H1 (cell line): Measurements from ENCODE around the gene PCDH9. TPM values are rescaled to one million over a fixed set of nuclear protein-coding genes. Genes with fewer than 3 reads are reported as not detected.

Experiments used
- CTCF ChIA-PET: fragments of 300-600 bp; sonication (Branson Sonifier 250); formaldehyde crosslinking; loops from one replicate; lab custom pipeline; 2021; ENCODE audit not compliant: partially characterized antibody; lab: Charles Lee
- POLR2A ChIA-PET: fragments of 300-600 bp; sonication (Branson Sonifier 250); formaldehyde crosslinking; loops from one replicate; lab custom pipeline; 2021; ENCODE audit warnings: inconsistent platforms; ENCODE audit not compliant: partially characterized antibody; lab: Charles Lee
- DNase-seq, 2 experiments: peaks; one replicate each; pipeline versions ENCODE4 v3.0.0 to v3.0.0-alpha.2; 2010 to 2022; ENCODE audit warnings: low spot score in 2 of 2, low read depth in 1 of 2, mixed read lengths in 1 of 2
- FAIRE-seq: peaks from 2 replicates; lab custom pipeline; 2011; peaks lifted over from hg19 to GRCh38; lab: Jason Lieb, UNC
- H2AFZ ChIP-seq: 2 replicates; pipeline ENCODE4 v1.8.1; 2012; ENCODE audit warnings: low read length, inconsistent platforms
- H2AK5ac ChIP-seq: 2 replicates; pipeline ENCODE4 v1.6.1; 2013; ENCODE audit warnings: low read depth, low read length
- H2BK120ac ChIP-seq: replicated peaks from 2 replicates; pipeline ENCODE3; 2013; ENCODE audit warnings: low read depth, low read length, inconsistent platforms
- H2BK12ac ChIP-seq: 2 replicates; pipeline ENCODE4 v1.6.1; 2013; ENCODE audit warnings: low read depth, low read length
- H2BK15ac ChIP-seq: 2 replicates; pipeline ENCODE4 v1.6.1; 2013; ENCODE audit warnings: low read length
- H2BK20ac ChIP-seq: 2 replicates; pipeline ENCODE4 v1.6.1; 2013; ENCODE audit warnings: low read length
- H2BK5ac ChIP-seq: 2 replicates; pipeline ENCODE4 v1.6.1; 2013; ENCODE audit warnings: low read depth, low read length
- H3K14ac ChIP-seq: 2 replicates; pipeline ENCODE4 v1.6.1; 2013; ENCODE audit warnings: inconsistent platforms; ENCODE audit not compliant: insufficient read length
- H3K18ac ChIP-seq: 2 replicates; pipeline ENCODE4 v1.6.1; 2013; ENCODE audit warnings: low read length; ENCODE audit errors: extremely low read depth
- H3K23ac ChIP-seq: 2 replicates; pipeline ENCODE4 v1.6.1; 2013; ENCODE audit warnings: inconsistent platforms; ENCODE audit not compliant: insufficient read length
- H3K23me2 ChIP-seq: 2 replicates; pipeline ENCODE4 v1.6.1; 2013; ENCODE audit warnings: low read depth, low read length
- H3K27ac ChIP-seq: 2 replicates; pipeline ENCODE4 v1.6.1; 2011; ENCODE audit warnings: low read depth, low read length, inconsistent platforms
- H3K27me3 ChIP-seq, 4 experiments: replicated peaks in 1 of 4; 1 replicate in 1 of 4; 2 replicates in 3 of 4; pipeline versions ENCODE4 v1.6.1 to v1.8.1; 2011 to 2013; ENCODE audit warnings: low read length in 3 of 4, mild to moderate bottlenecking in 3 of 4, inconsistent platforms in 2 of 4, mixed read lengths in 2 of 4, moderate library complexity in 1 of 4; ENCODE audit not compliant: control insufficient read depth in 3 of 4, insufficient read depth in 3 of 4; ENCODE audit errors: extremely low read depth in 1 of 4
- H3K36me3 ChIP-seq, 4 experiments: 2 replicates each; pipeline versions ENCODE4 v1.6.1 to v1.8.1; 2011 to 2013; ENCODE audit warnings: mild to moderate bottlenecking in 4 of 4, low read length in 3 of 4, moderate library complexity in 2 of 4, control low read depth in 1 of 4, inconsistent platforms in 1 of 4; ENCODE audit not compliant: insufficient read depth in 4 of 4, control insufficient read depth in 2 of 4
- H3K4ac ChIP-seq: replicated peaks from 2 replicates; pipeline ENCODE3; 2013; ENCODE audit warnings: low read length, low read depth, mixed read lengths, inconsistent platforms; ENCODE audit not compliant: insufficient read length
- H3K4me1 ChIP-seq, 4 experiments: replicated peaks in 1 of 4; 1 replicate in 1 of 4; 2 replicates in 3 of 4; pipeline versions ENCODE4 v1.6.1 to v1.8.1; 2011 to 2013; ENCODE audit warnings: low read length in 3 of 4, inconsistent platforms in 2 of 4, mixed read lengths in 1 of 4; ENCODE audit not compliant: insufficient read depth in 4 of 4, control insufficient read depth in 3 of 4
- H3K4me2 ChIP-seq, 2 experiments: 2 replicates each; pipeline versions ENCODE4 v1.6.1 to v1.8.1; 2011 to 2013; ENCODE audit warnings: low read depth in 2 of 2, low read length in 2 of 2, control low read depth in 1 of 2, inconsistent platforms in 1 of 2, mild to moderate bottlenecking in 1 of 2; ENCODE audit not compliant: insufficient read depth in 1 of 2
- H3K4me3 ChIP-seq, 4 experiments: fragments of 200-600, 300-600 bp in 1 of 4; sonication (generic), shearing (Covaris generic), sonication (Bioruptor Twin) in 1 of 4; 2 replicates each; pipeline versions ENCODE4 v1.5.1 to v1.8.1; 2011 to 2016; ENCODE audit warnings: low read length in 4 of 4, low read depth in 3 of 4, control low read depth in 2 of 4, inconsistent platforms in 2 of 4, mild to moderate bottlenecking in 2 of 4, mixed read lengths in 1 of 4, moderate library complexity in 1 of 4; ENCODE audit not compliant: insufficient read depth in 2 of 4; ENCODE audit errors: extremely low read depth in 1 of 4
- H3K56ac ChIP-seq: replicated peaks from 2 replicates; pipeline ENCODE3; 2013; ENCODE audit warnings: low read depth, mild to moderate bottlenecking, mixed read lengths, low read length, inconsistent platforms; ENCODE audit not compliant: insufficient read length
- H3K79me1 ChIP-seq: 2 replicates; pipeline ENCODE4 v1.6.1; 2013; ENCODE audit warnings: low read depth, low read length, control low read depth
- H3K79me2 ChIP-seq, 2 experiments: 2 replicates each; pipeline versions ENCODE4 v1.6.1 to v1.8.1; 2012 to 2013; ENCODE audit warnings: low read length in 2 of 2, mild to moderate bottlenecking in 2 of 2, inconsistent platforms in 1 of 2; ENCODE audit not compliant: insufficient read depth in 2 of 2, control insufficient read depth in 1 of 2
- H3K9ac ChIP-seq, 4 experiments: replicated peaks in 1 of 4; 1 replicate in 1 of 4; 2 replicates in 3 of 4; pipeline versions ENCODE4 v1.6.1 to v1.8.1; 2011 to 2013; ENCODE audit warnings: low read depth in 3 of 4, low read length in 3 of 4, control low read depth in 2 of 4, mild to moderate bottlenecking in 2 of 4, moderate library complexity in 2 of 4, inconsistent platforms in 1 of 4; ENCODE audit errors: extremely low read depth in 1 of 4
- H3K9me3 ChIP-seq, 2 experiments: 2 replicates each; pipeline versions ENCODE4 v1.6.1 to v1.8.1; 2012 to 2013; ENCODE audit warnings: mild to moderate bottlenecking in 2 of 2, moderate library complexity in 2 of 2, control low read depth in 1 of 2, inconsistent platforms in 1 of 2, low read depth in 1 of 2, low read length in 1 of 2, mixed read lengths in 1 of 2; ENCODE audit not compliant: insufficient read depth in 2 of 2
- H4K20me1 ChIP-seq, 2 experiments: replicated peaks in 1 of 2; 2 replicates each; pipeline versions ENCODE3 to v1.8.1; 2011 to 2013; ENCODE audit warnings: inconsistent platforms in 2 of 2, low read length in 2 of 2, mild to moderate bottlenecking in 1 of 2; ENCODE audit not compliant: insufficient read depth in 2 of 2, control insufficient read depth in 1 of 2
- H4K5ac ChIP-seq: 2 replicates; pipeline ENCODE4 v1.6.1; 2013; ENCODE audit warnings: low read length, low read depth, mixed read lengths, inconsistent platforms; ENCODE audit not compliant: insufficient read length
- H4K8ac ChIP-seq: 2 replicates; pipeline ENCODE4 v1.8.0; 2013; ENCODE audit warnings: mild to moderate bottlenecking, moderate library complexity, low read length, inconsistent platforms; ENCODE audit not compliant: insufficient read depth; ENCODE audit errors: extremely low read depth
- H4K91ac ChIP-seq: replicated peaks from 2 replicates; pipeline ENCODE3; 2013; ENCODE audit warnings: low read length, mixed read lengths, inconsistent platforms; ENCODE audit not compliant: insufficient read length
- CHD2 ChIP-seq: IDR thresholded peaks from 2 replicates; pipeline ENCODE4 v1.6.1; 2012; ENCODE audit warnings: low read length, improper control_type of control experiment
- SP4 ChIP-seq: IDR thresholded peaks from 2 replicates; pipeline ENCODE4 v1.6.1; 2012; ENCODE audit warnings: low read length, inconsistent platforms
- WGBS, 2 experiments: shearing (Covaris generic) in 1 of 2; methylation state at CpG; one replicate each; pipeline versions ENCODE4 v1.1.6 to v1.1.7; 2013 to 2015; ENCODE audit warnings: low lambda C conversion rate in 2 of 2, mixed read lengths in 2 of 2, inconsistent platforms in 1 of 2, low coverage in 1 of 2, missing lambda C conversion rate in 1 of 2; ENCODE audit not compliant: insufficient replicate concordance in 2 of 2, insufficient coverage in 1 of 2, insufficient read length in 1 of 2; ENCODE audit errors: extremely low coverage in 1 of 2, missing lambda C conversion rate in 1 of 2; 5-methylcytosine and 5-hydroxymethylcytosine counted together
- polyA plus RNA-seq, 7 experiments: library from polyadenylated mRNA; depleted of rRNA in 3 of 7; stranded (reverse) in 5 of 7; unstranded in 2 of 7; fragments of >200 nt in 5 of 7; fragments of 200-250 nt in 2 of 7; gene quantifications; 1 replicate in 5 of 7; 2 replicates in 1 of 7; 4 replicates in 1 of 7; pipeline versions ENCODE4 v1.2.1 to v1.2.3, GENCODE V29; 2011 to 2013; ENCODE audit warnings: missing spikeins in 2 of 7, mixed read lengths in 2 of 7
- total RNA-seq: library from RNA; stranded (reverse); fragmentation: NEBNext Ultra II Directional; extraction: Animal tissue kit (Norgen Biotek cat#: 25700); gene quantifications from 2 replicates; pipeline ENCODE4 v1.2.1, GENCODE V29; 2021

PCDH9 gene
- total and polyA plus RNA-seq, 2 of the 8 experiments (the other 6 are each of a cell fraction or from before 2014, with no cell fraction given): 0.12 to 0.60 TPM

GRCh38 chr13:66962953-66963352 lies 267.2 kb downstream of the PCDH9 start:
- FAIRE-seq (no peak), DNase-seq (no peak)
- Histone ChIP-seq H3K4me2 (no peak overlapping the region), H2BK20ac (no peak overlapping the region), H3K56ac (no peak overlapping the region), H3K9me3 (peaks cover 0 to 2% of the 10 kb centered on the region in 2 experiments; a peak in 2 of 4 replicates), H3K18ac (no peak overlapping the region), H3K79me2 (no peaks in the 10 kb centered on the region), H2BK12ac (no peak overlapping the region), H2AK5ac (no peak overlapping the region), H3K36me3 (no peaks in the 10 kb centered on the region), H4K20me1 (no peaks in the 10 kb centered on the region), H2BK5ac (no peak overlapping the region), H3K9ac (no peak overlapping the region), H3K4me1 (no peaks in the 10 kb centered on the region), H3K4ac (no peak overlapping the region), H3K14ac (no peak overlapping the region), H3K23me2 (no peaks in the 10 kb centered on the region), H4K8ac (no peak overlapping the region), H4K5ac (no peak overlapping the region), H2BK120ac (no peak overlapping the region), H3K4me3 (no peak overlapping the region), H2AFZ (no peak overlapping the region), H3K27me3 (no peaks in the 10 kb centered on the region), H3K27ac (no peak overlapping the region), H4K91ac (no peak overlapping the region), H2BK15ac (no peak overlapping the region), H3K79me1 (no peaks in the 10 kb centered on the region), H3K23ac (no peak overlapping the region)
- POLR2A ChIA-PET: no interaction called here
- CTCF ChIA-PET: no interaction called here
- 95% methylated on average over 4 of the region's 4 CpGs; no CpG with 5 or more reads in 1 of the 2 experiments for WGBS, 2 experiments
- no peak for TF ChIP-seq SP4
- TF ChIP-seq CHD2: no peak
